ENCODE results near the gene CLK3. TPM values are rescaled to one million over a fixed set of nuclear protein-coding genes. Genes with fewer than 3 reads are reported as not detected.

Gene CLK3
- total RNA-seq, 1 experiment from 2014 or later, result 55.2 TPM

Other genes with a start within 250 kb of the CLK3 start
- gene CYP11A1, start 248.2 kb upstream of the CLK3 start, total RNA-seq (2014; rRNA removed; shearing (Covaris generic)), result 0.06 and 0.12 TPM in 2 replicates
- gene SEMA7A, start 181.9 kb upstream of the CLK3 start, total RNA-seq (2014; rRNA removed; shearing (Covaris generic)), result 36.2 and 48.3 TPM in 2 replicates
- gene UBL7, start 154.7 kb upstream of the CLK3 start, total RNA-seq (2014; rRNA removed; shearing (Covaris generic)), result 109 and 115 TPM in 2 replicates
- gene ARID3B, start 74.6 kb upstream of the CLK3 start, total RNA-seq (2014; rRNA removed; shearing (Covaris generic)), result 9.3 and 10.6 TPM in 2 replicates
- 4.0 and 5.3 TPM in 2 replicates for gene EDC3, start 80.2 kb downstream of the CLK3 start, total RNA-seq (2014; rRNA removed; shearing (Covaris generic))
- 0.92 and 3.8 TPM in 2 replicates for gene CYP1A1, start 109.7 kb downstream of the CLK3 start, total RNA-seq (2014; rRNA removed; shearing (Covaris generic))
- gene CYP1A2, start 133.0 kb downstream of the CLK3 start, total RNA-seq (2014; rRNA removed; shearing (Covaris generic)), result not detected in 2 replicates
- 26.9 and 31.4 TPM in 2 replicates for gene CSK, start 166.2 kb downstream of the CLK3 start, total RNA-seq (2014; rRNA removed; shearing (Covaris generic))
- not detected in 2 replicates for gene LMAN1L, start 197.0 kb downstream of the CLK3 start, total RNA-seq (2014; rRNA removed; shearing (Covaris generic))
- gene CPLX3, start 210.8 kb downstream of the CLK3 start, total RNA-seq (2014; rRNA removed; shearing (Covaris generic)), result not detected in 2 replicates
- 17.6 and 24.3 TPM in 2 replicates for gene ULK3, start 227.3 kb downstream of the CLK3 start, total RNA-seq (2014; rRNA removed; shearing (Covaris generic))